Measurements from ENCODE around the gene DOCK9. TPM values are rescaled to one million over a fixed set of nuclear protein-coding genes. Genes with fewer than 3 reads are reported as not detected.

Gene DOCK9
- total RNA-seq, 4 donors from 2014 or later: 31.4 to 46.7 (median 45.6) TPM

DNA sequence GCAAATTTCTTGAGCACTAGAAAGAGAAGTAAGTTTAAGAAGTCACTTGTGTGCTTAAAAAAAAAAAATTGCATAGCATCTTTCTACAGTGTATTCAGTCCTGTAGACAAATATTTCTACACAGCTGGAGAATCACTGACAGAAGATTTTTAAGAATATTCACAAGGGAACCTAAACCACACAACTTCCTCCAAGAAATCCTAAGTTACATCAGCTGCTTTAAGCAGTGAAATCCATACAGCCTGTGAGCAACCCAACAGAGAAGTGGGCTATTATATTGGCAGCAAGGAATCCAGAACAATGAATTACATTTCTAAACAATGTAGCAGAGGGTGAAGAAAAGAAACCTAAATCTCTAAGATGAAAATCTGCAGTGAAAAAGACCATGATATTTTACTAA lies 1.5 kb downstream of the DOCK9 start:
- Histone ChIP-seq H3K9me3 (no peaks in the 10 kb centered on the region), H3K27me3 (peaks cover 0 to 4% (median 0%) of the 10 kb centered on the region in 3 donors), H3K27ac (peak overlapping the region; percentile 57 to 77 (median 66)), H3K36me3 (no peaks in the 10 kb centered on the region), H3K4me1 (peaks cover 3 to 15% of the 10 kb centered on the region in 2 donors), H3K4me3 (peak overlapping the region; percentile 43 to 64 (median 54))
- intact Hi-C loops (cut with DNase I; ENCODE audit: low total_unique reads) (loop anchor here (5.0 kb wide), 1 partner anchor 49 kb away; no protein-coding TSS in a partner anchor), in situ Hi-C loops (cut with MboI; ENCODE audit: low sequenced_read_pairs in 4 of 4) (no loop called here)
- TF ChIP-seq, protein P1, sequence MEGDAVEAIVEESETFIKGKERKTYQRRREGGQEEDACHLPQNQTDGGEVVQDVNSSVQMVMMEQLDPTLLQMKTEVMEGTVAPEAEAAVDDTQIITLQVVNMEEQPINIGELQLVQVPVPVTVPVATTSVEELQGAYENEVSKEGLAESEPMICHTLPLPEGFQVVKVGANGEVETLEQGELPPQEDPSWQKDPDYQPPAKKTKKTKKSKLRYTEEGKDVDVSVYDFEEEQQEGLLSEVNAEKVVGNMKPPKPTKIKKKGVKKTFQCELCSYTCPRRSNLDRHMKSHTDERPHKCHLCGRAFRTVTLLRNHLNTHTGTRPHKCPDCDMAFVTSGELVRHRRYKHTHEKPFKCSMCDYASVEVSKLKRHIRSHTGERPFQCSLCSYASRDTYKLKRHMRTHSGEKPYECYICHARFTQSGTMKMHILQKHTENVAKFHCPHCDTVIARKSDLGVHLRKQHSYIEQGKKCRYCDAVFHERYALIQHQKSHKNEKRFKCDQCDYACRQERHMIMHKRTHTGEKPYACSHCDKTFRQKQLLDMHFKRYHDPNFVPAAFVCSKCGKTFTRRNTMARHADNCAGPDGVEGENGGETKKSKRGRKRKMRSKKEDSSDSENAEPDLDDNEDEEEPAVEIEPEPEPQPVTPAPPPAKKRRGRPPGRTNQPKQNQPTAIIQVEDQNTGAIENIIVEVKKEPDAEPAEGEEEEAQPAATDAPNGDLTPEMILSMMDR (IDR thresholded peaks at IDR 0.05 in 4 of 5, conservative IDR thresholded peaks at IDR 0.05 in 1 of 5): no peak
- no peak for TF ChIP-seq POLR2A (IDR thresholded peaks at IDR 0.05)
- ATAC-seq (no peak), DNase-seq (no peak)

GRCh38 chr13:98975822-98976261 lies 2.0 kb downstream of the DOCK9 start:
- peak overlapping the region; percentile 43 to 64 (median 54) for H3K4me3 ChIP-seq
- peaks cover 3 to 15% of the 10 kb centered on the region in 2 donors for H3K4me1 ChIP-seq
- intact Hi-C loops (cut with DNase I; ENCODE audit: low total_unique reads) (loop anchor here (5.0 kb wide), 1 partner anchor 49 kb away; no protein-coding TSS in a partner anchor), in situ Hi-C loops (cut with MboI; ENCODE audit: low sequenced_read_pairs in 4 of 4) (no loop called here)
- H3K9me3 ChIP-seq: no peaks in the 10 kb centered on the region
- TF ChIP-seq POLR2A (IDR thresholded peaks at IDR 0.05): no peak
- TF ChIP-seq, protein P1 (IDR thresholded peaks at IDR 0.05 in 4 of 5, conservative IDR thresholded peaks at IDR 0.05 in 1 of 5): no peak
- no peak for DNase-seq
- no peak for ATAC-seq
- peaks cover 0 to 4% (median 0%) of the 10 kb centered on the region in 3 donors for H3K27me3 ChIP-seq
- peak overlapping the region; percentile 57 to 77 (median 66) for H3K27ac ChIP-seq
- H3K36me3 ChIP-seq: no peaks in the 10 kb centered on the region

- Histone ChIP-seq H3K27ac (peak overlapping the region; percentile 57 to 77 (median 68)), H3K27me3 (peaks cover 0 to 4% (median 0%) of the 10 kb centered on the region in 3 donors), H3K9me3 (no peaks in the 10 kb centered on the region), H3K36me3 (no peaks in the 10 kb centered on the region), H3K4me3 (peak overlapping the region in 2 of 4 donors; percentile 24 to 54), H3K4me1 (peaks cover 6 to 24% of the 10 kb centered on the region in 2 donors)
- DNase-seq (no peak), ATAC-seq (peak in 1 of 2 donors; percentile 45)
- intact Hi-C loops (cut with DNase I; ENCODE audit: low total_unique reads) (no loop called here), in situ Hi-C loops (cut with MboI; ENCODE audit: low sequenced_read_pairs in 4 of 4) (loop anchor here in 1 of 4 donors (5.0 kb wide), 1 partner anchor 52 kb away; no protein-coding TSS in a partner anchor)
- peak in 1 of 2 donors; percentile 52 for TF ChIP-seq POLR2A (IDR thresholded peaks at IDR 0.05)
- TF ChIP-seq, protein P1 (IDR thresholded peaks at IDR 0.05 in 4 of 5, conservative IDR thresholded peaks at IDR 0.05 in 1 of 5): no peak
These were observed 3.8 kb downstream of the DOCK9 start for GRCh38 chr13:98974053-98974452.

GRCh38 chr13:98972627-98973026 lies 5.2 kb downstream of the DOCK9 start:
- H3K4me3 ChIP-seq: peak overlapping the region in 2 of 4 donors; percentile 2 to 18
- H3K27ac ChIP-seq: peak overlapping the region in 3 of 4 donors; percentile 57 to 77 (median 71)
- intact Hi-C loops (cut with DNase I; ENCODE audit: low total_unique reads): no loop called here
- H3K27me3 ChIP-seq: no peaks in the 10 kb centered on the region
- H3K36me3 ChIP-seq: no peaks in the 10 kb centered on the region
- no peak for DNase-seq
- in situ Hi-C loops (cut with MboI; ENCODE audit: low sequenced_read_pairs in 4 of 4): loop anchor here in 1 of 4 donors (5.0 kb wide), 1 partner anchor 50 kb away; no protein-coding TSS in a partner anchor
- peaks cover 6 to 17% of the 10 kb centered on the region in 2 donors for H3K4me1 ChIP-seq
- no peak for ATAC-seq
- H3K9me3 ChIP-seq: no peaks in the 10 kb centered on the region
- TF ChIP-seq POLR2A (IDR thresholded peaks at IDR 0.05): no peak
- TF ChIP-seq, protein P1 (IDR thresholded peaks at IDR 0.05 in 4 of 5, conservative IDR thresholded peaks at IDR 0.05 in 1 of 5): no peak

Data from gastrocnemius medialis (tissue), 4 donors.